Tongue (tissue), 2 donors: ENCODE results near the gene TRIM71. TPM values are rescaled to one million over a fixed set of nuclear protein-coding genes. Genes with fewer than 3 reads are reported as not detected.
A peak's percentile ranks its signal among the peaks of the same experiment; 100 is the strongest.
"Not testable (repeated sequence)": the region's sequence is repeated elsewhere in the genome, so short reads cannot be mapped to it uniquely, and the experiment has no call there.

Source experiments
- DNase-seq: peaks from one replicate; pipeline ENCODE4 v3.0.0-alpha.2; 2015
- total RNA-seq: library from RNA; depleted of rRNA; stranded (reverse); fragments of >200 nt; gene quantifications from one replicate; pipeline ENCODE4 v1.2.3, GENCODE V29; 2014

The TRIM71 gene
- 0.31 TPM for total RNA-seq

- DNase-seq = no peak
Observed at GRCh38 chr3:32817558-32818228, at the start of gene TRIM71. Gene TRIM71, plus strand, starts transcription at chr3:32817997. Its CDS starts 84 bp downstream, at chr3:32818081.

GRCh38 chr3:32778389-32778788 is 39.4 kb upstream of the TRIM71 start:
- DNase-seq = no peak

DNA sequence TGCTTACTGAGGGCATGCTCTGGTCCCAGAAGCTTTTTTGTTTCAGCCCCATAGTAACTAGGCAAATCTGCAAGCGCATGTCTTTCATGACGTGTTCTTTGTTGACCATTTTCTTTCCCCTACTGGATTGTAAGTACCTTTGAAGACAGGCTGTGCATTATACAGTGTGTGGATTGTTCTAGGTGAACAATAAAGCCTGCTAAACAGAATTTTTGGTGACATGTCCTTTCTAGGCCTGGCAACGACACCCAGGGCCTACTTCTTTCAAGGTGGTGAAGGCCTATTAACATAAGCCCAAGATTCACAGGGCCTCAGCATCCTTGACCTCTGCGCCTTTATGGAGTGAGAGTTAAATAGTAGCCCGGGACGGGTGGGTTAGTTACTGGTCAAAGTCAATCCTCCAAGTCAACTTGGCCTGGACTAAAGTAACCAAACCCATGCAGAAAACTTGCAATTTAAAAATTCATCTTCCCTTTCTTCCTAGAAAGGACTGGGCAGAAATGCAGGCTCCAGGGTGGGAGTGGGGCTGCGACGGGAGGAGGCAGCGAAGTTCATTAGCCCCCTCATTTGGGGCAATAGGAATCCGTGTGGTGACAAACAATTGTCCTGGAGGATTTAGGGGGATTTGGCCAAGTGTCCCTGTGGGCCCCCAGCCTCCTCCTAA is 37.6 kb upstream of the TRIM71 start:
- DNase-seq = no peak

DNA sequence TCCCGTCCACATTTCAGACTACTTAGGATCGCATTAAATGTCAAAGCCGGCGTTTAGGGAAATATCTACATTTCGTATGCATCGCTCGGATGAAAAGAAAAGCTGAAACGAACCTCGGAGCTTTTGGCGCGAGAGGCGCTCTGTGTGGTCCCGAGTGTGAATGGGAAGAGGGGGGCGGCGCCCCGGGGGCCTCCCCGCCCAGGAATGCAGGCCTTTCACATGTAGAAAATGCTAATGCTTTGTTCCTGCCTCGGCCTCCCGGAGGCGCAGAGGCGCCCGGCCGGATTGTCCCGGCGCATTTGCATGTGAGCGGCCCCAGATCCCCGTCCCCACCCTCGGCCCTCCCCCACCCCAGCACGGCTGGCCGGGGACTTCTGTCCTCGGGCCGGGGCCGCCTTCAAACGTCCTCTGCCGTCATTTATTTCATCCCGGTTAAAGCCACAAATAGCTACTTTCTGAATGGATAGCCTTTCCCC is 37.0 kb upstream of the TRIM71 start:
- peak; percentile 58 for DNase-seq

GRCh38 chr3:32781211-32781968 is 36.4 kb upstream of the TRIM71 start:
- DNase-seq = peak; percentile 88

GRCh38 chr3:32781969-32782270 is 35.9 kb upstream of the TRIM71 start:
- DNase-seq = not testable (repeated sequence)

DNA sequence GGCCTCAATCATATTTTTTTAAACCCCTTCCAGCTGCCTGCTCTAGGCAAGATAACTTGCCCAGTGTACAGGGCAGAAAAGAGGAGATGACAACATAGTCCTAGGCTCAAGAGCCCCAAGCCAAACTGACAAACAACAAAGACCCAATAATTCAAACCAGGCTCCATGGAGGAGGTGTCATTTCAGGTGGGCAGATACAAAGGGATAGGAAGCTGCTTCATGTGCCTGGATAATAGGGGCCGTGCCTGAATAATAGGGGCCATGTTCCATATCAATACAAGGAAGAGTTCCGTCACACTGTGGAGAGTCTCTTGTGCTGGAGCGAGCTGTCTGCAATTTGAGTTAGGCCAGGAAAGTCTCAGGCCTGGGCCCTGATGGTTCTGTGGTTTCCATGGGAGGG is 35.4 kb upstream of the TRIM71 start:
- DNase-seq = no peak

DNA sequence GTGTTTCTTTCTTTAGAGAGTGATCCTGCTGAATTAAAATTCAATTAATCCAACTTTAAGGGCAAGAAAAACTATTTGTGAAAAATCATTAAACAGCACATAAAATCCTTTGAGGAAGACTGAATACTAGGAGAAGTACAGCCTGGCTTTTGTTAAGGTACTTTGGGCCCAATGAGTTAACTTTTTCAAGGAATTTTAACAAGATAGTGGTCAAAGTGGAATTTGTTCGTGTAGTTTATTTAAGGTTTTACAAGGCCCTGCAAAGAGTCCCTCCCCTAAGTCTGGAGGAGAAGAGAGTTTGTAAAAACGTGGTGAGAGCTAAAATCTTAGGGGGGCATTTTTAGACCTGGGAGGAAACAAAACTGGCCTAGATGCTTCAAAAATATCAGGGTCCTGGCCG is 26.0 kb upstream of the TRIM71 start:
- DNase-seq = no peak

DNA sequence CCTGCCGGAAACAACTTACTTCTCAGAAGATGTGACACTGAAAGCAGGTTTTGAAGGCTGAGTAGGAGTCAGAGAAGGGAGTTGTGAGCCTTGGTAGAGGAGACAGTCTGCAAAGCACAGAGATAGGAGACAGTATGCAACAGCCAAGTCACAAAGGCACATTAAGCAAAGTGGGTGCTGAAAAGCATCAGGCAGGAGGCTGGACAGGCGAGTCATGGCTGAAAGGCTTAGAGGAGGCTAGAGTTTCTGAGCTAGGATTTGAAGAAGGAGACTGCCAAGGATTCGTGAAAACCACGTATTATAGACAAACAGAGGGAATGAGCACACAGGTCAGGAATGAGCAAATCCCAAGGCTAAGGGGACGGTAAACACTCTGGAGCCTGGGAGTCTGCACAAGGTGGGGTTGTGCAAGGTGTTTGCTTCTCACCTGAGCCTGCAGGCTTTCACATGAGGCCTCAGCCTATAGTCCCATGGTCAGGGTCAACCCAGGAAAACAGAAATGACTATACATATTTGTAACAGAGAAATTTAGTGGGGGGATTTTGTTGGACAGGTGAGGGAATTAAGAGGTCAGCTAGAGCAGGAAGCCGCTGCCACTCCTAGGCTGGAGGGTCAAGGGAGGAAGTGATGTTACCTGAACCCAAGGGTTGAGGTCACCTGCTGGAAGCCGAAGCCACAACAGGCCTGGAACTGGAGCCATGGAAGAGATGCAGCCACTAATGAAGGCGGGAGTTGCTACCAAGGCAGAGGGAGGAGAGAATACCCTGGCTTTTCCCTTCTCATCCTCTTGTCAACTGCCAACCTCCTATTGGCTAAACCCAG is 23.1 kb upstream of the TRIM71 start:
- DNase-seq = no peak

DNA sequence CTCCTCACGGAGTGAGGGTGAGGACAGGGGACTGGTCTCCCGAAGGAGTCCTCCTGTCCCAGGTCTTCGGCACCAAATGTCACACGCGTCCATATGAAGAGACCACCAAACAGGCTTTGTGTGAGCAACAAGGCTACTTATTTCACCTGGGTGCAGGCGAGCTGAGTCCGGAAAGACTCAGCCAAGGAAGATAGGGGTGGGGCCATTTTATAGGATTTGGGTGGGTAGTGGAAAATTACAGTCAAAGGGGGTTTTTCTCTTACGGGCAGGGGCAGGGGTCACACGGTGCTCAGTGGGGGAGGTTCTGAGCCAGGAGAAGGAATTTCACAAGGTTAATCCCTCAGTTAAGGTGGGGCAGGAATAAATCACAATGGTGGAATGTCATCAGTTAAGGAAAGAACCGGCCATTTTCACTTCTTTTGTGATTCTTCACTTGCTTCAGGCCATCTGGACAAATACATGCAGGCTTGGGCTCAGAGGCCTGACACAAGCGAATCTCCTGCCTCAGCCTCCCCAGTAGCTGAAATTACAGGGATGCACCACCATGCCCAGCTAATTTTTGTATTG is 21.3 kb upstream of the TRIM71 start:
- not testable (repeated sequence) for DNase-seq

DNA sequence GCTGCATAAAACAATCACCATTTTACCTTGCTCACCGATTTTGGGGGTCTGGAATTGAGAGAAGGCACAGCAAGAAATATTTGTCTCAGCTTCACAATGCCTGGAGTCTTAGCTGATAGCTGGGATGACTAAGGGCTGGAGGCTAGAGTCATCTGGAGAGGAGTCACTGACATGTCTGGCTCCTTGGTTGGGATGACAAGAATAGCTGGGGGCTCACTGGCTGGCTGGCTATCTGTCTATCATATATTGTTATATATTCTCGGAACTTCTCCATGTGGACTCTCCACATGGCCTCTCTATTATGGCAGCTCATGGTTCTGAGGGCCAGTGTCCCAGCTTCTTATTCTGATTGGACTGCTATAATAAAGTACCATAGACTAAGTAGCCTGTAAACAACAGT is 20.0 kb upstream of the TRIM71 start:
- no peak for DNase-seq

GRCh38 chr3:32801440-32801839 is 16.4 kb upstream of the TRIM71 start:
- DNase-seq = not testable (repeated sequence)

DNA sequence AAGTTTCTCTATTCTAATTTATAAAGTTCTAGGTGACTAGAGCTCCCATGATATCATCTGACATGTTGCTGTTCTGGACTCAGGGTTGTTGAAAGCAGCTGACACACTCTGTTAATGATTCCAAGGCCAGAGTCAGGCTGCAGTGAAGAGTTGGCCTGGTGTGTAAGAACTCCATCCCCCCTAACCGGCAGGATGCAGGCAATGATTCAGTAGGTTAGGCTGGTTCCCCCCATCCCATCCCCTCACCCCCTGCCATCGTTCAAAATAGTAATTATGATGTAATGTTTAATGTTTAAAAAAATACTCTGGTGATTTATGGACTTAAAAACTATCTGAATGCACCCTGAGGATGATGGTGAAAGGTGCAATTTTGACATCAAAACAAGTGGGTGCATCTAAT is 4.6 kb upstream of the TRIM71 start:
- no peak for DNase-seq

DNA sequence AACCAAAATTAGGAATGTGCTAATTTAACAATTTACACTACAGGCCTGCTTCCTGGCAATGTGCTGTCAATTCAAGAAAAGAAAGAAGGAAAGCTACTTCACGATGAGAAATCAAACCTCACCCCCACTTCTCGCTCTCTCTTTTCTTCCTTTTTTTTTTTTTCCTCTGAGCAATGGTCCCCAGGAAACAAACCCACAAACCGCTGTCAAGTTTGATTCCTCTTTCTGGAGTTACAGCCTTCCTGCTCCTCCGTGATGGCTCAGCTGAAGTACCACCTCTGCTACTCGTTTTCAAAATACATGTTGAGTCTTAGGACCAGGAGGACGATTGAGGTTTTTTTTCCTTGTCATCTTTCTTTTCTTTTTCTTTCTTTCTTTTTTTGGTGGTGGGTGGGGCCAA is 3.4 kb upstream of the TRIM71 start:
- DNase-seq = no peak

GRCh38 chr3:32815841-32816438 is 1.9 kb upstream of the TRIM71 start:
- no peak for DNase-seq

DNA sequence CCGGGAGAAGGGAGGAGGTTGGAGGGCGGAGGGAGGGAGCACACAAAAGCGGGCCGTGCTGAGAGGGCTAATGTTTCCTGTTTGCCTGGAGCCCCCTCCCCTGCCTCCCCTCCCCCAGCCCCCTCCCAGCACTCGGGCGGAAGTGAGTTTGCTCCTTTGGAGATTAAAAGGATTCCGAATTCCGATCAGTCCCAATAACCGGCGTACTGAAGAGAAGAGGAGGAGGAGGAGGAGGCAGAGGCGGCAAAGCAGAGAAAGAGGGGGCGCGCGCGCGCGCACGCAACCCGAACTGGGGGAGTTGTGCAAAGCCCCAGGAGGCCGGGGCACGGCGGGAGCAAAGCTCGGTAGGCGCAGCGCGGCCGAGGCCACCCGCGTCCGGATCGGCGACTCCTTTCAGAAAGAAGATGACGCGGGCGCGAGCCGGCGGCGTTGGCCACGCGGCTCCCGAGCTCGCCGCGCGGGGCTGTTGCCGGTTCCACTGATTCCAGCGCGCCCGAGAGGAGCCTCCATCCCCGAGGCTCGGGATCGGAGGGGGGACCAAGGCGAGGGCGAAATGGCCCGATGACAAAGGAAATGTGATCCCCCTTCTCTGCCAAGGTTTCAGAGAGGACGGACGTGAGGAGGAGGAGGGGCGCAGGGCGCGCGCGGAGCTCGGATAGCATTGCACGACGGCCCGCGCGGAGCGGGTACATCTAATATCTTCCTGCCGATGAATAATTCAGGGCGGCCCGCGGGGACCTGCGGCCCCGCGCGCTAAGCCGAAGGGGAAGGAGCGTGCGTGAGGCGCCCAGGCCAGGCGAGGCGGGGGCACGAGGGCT is 1.1 kb upstream of the TRIM71 start:
- DNase-seq = peak; percentile 40

- peak; percentile 37 for DNase-seq
Observed at GRCh38 chr3:32817257-32817557, 590 bp upstream of the TRIM71 start.

DNA sequence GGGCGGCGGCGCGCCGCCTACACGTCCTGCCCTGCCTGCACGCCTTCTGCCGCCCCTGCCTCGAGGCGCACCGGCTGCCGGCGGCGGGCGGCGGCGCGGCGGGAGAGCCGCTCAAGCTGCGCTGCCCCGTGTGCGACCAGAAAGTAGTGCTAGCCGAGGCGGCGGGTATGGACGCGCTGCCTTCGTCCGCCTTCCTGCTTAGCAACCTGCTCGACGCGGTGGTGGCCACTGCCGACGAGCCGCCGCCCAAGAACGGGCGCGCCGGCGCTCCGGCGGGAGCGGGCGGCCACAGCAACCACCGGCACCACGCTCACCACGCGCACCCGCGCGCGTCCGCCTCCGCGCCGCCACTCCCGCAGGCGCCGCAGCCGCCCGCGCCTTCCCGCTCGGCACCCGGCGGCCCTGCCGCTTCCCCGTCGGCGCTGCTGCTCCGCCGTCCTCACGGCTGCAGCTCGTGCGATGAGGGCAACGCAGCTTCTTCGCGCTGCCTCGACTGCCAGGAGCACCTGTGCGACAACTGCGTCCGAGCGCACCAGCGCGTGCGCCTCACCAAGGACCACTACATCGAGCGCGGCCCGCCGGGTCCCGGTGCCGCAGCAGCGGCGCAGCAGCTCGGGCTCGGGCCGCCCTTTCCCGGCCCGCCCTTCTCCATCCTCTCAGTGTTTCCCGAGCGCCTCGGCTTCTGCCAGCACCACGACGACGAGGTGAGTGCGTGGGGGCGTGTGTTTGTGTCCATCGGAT is 602 bp downstream of the TRIM71 start:
- no peak for DNase-seq

- no peak for DNase-seq
Observed at GRCh38 chr3:32818970-32819511, 1.2 kb downstream of the TRIM71 start.
